Glutamatergic neuron (in vitro differentiated cells): ENCODE results near the gene SLC6A19. TPM values are rescaled to one million over a fixed set of nuclear protein-coding genes. Genes with fewer than 3 reads are reported as not detected.
A peak's percentile ranks its signal among the peaks of the same experiment; 100 is the strongest.

Experiments used
- DNase-seq: peaks from one replicate; pipeline ENCODE4 v3.0.0; 2022
- H3K27ac Mint-ChIP-seq: one replicate; pipeline ENCODE4 v1.8.0; 2020; ENCODE audit warnings: mild to moderate bottlenecking, mixed read lengths, inconsistent platforms; ENCODE audit not compliant: unreplicated experiment
- H3K27me3 Mint-ChIP-seq: one replicate; pipeline ENCODE4 v1.8.0; 2020; ENCODE audit warnings: mild to moderate bottlenecking, moderate library complexity, mixed read lengths, inconsistent platforms; ENCODE audit not compliant: unreplicated experiment
- H3K36me3 Mint-ChIP-seq: one replicate; pipeline ENCODE4 v1.8.0; 2020; ENCODE audit warnings: mild to moderate bottlenecking, mixed read lengths, inconsistent platforms; ENCODE audit not compliant: unreplicated experiment
- H3K4me1 Mint-ChIP-seq: one replicate; pipeline ENCODE4 v1.8.0; 2020; ENCODE audit warnings: mild to moderate bottlenecking, low read depth, mixed read lengths, inconsistent platforms; ENCODE audit not compliant: unreplicated experiment
- H3K4me3 Mint-ChIP-seq: one replicate; pipeline ENCODE4 v1.8.0; 2020; ENCODE audit warnings: mild to moderate bottlenecking, mixed read lengths, inconsistent platforms; ENCODE audit not compliant: unreplicated experiment
- H3K9me3 Mint-ChIP-seq: one replicate; pipeline ENCODE4 v1.8.0; 2020; ENCODE audit warnings: mild to moderate bottlenecking, moderate library complexity, mixed read lengths, inconsistent platforms; ENCODE audit not compliant: unreplicated experiment
- total RNA-seq: library from RNA; stranded (reverse); fragmentation: NEBNext Ultra II Directional; extraction: Animal tissue kit (Norgen Biotek cat#: 25700); gene quantifications from one replicate; pipeline ENCODE4 v1.2.1, GENCODE V29; 2021; ENCODE audit not compliant: unreplicated experiment
- TF ChIP-seq, protein P1 (sequence below): fragments of 200-600 bp; sonication (generic); IDR thresholded peaks from one replicate; pipeline ENCODE4 v1.5.0; 2021; ENCODE audit not compliant: partially characterized antibody, unreplicated experiment

SLC6A19 gene
- total RNA-seq, 1 donor from 2014 or later: not detected

DNA sequence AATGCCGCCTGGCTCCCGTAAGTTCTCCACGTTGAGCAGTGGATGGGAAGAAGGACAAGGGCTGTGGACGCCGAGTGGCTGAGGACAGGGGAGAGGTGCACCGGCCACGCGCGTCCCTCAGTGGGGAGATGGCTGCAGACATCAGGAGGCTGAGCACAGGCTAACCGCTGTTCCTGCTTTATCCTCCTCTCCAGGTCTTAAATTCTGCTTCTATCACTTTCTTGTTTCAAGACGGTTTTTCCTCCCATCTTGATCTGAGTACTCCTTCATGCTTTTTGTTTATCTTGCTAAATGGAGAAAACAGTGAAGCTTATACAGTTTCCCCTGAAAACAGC is 42.1 kb upstream of the SLC6A19 start:
- Mint-ChIP-seq H3K36me3 (peaks cover 10% of the 10 kb centered on the region), H3K9me3 (peaks cover 17% of the 10 kb centered on the region), H3K27ac (no peak overlapping the region), H3K4me1 (peaks cover 8% of the 10 kb centered on the region), H3K4me3 (no peak overlapping the region), H3K27me3 (peaks cover 19% of the 10 kb centered on the region)
- TF ChIP-seq, protein P1, sequence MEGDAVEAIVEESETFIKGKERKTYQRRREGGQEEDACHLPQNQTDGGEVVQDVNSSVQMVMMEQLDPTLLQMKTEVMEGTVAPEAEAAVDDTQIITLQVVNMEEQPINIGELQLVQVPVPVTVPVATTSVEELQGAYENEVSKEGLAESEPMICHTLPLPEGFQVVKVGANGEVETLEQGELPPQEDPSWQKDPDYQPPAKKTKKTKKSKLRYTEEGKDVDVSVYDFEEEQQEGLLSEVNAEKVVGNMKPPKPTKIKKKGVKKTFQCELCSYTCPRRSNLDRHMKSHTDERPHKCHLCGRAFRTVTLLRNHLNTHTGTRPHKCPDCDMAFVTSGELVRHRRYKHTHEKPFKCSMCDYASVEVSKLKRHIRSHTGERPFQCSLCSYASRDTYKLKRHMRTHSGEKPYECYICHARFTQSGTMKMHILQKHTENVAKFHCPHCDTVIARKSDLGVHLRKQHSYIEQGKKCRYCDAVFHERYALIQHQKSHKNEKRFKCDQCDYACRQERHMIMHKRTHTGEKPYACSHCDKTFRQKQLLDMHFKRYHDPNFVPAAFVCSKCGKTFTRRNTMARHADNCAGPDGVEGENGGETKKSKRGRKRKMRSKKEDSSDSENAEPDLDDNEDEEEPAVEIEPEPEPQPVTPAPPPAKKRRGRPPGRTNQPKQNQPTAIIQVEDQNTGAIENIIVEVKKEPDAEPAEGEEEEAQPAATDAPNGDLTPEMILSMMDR: no peak
- DNase-seq: no peak

DNA sequence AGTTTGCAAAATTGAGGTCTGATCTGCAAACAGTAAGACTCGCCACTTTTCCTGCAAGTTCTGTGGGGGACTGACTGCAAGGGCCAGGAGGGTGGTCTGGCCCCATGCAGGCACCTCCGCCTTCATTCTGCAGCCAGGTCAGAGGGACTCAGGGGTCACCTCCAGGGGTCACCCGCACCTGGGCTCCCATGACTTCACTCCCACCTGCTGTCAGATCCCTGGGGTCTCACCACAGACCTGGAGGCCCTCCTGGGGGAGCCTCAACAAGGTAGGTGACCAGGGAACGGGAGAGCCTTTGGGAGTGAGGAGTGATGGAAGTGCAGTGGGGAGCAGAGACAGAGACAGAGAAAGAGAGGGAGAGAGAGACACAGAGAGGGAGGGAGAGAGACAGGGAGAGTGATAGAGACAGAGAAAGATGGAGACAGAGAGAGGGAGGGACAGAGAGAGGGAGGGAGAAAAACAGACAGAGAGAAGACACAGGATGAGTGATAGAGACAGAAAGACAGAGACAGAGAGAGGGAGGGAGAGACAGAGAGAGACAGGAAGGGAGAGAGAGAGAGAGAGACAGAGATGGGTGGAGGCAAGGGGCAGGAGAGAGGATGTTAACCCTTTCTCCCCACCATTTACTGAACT is 41.5 kb upstream of the SLC6A19 start:
- Mint-ChIP-seq H3K27me3 (peaks cover 17% of the 10 kb centered on the region), H3K9me3 (peaks cover 16% of the 10 kb centered on the region), H3K4me3 (no peak overlapping the region), H3K36me3 (peaks cover 10% of the 10 kb centered on the region), H3K27ac (peak overlapping the region; percentile 13), H3K4me1 (peaks cover 8% of the 10 kb centered on the region)
- TF ChIP-seq, protein P1: no peak
- no peak for DNase-seq

DNA sequence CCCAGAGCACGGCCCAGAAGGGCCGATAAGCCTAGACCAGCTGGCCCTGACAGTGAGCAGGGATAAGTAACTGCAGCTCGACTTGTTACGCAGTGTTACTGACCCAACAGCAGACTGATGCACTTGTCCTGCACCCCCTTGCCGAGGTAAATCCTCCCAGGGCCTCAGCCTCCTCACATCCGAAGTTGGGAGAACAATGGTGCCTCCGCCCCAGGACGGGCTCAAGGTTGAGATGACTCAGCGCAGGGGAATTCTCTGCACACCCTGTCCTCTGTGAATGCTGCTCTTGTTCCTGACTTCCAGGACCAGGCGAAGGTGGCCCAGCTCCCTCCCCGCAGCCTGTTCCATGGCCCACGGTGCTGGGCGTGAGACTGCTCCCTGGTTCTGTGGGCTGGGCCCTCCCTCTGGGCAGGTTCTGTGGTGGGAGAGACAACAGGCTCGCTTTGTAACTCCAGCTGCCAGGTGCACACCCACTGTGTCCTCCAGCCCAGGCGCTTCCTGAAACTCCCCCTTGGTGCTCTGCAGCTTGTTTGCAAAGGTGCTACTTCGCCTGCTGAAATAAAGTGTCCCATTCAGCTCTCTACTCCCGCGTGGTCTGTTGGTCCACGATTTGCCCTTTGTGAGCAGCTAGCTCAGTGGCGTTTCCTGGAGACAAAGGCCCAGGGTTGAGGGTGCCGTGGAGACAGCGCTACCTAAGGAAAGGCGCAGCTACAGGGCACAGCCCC is 40.1 kb upstream of the SLC6A19 start:
- H3K4me1 Mint-ChIP-seq: peaks cover 8% of the 10 kb centered on the region
- peaks cover 18% of the 10 kb centered on the region for H3K27me3 Mint-ChIP-seq
- H3K36me3 Mint-ChIP-seq: peaks cover 10% of the 10 kb centered on the region
- peaks cover 16% of the 10 kb centered on the region for H3K9me3 Mint-ChIP-seq
- no peak overlapping the region for H3K27ac Mint-ChIP-seq
- H3K4me3 Mint-ChIP-seq: no peak overlapping the region
- DNase-seq: no peak
- TF ChIP-seq, protein P1: no peak

DNA sequence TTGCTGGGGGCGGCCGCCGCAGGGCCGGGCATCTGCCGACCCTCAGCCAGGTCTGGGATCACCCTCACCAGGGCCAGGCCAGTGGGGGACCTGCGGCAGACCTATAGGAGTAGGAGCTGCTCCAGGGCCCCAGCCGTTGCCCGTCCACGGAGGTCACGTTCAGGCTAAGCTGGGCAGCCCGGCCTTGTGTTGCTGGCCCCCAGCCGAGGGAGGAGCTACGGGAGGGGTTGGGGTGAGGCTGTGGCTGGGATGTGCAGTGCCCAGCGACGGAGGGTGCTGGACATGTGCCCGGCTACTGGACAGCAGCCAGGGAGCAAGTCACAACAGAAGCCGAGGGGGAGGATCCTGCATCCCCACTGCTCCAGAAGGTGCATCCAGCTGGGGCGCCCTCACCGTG is 39.6 kb upstream of the SLC6A19 start:
- no peak overlapping the region for H3K4me3 Mint-ChIP-seq

More for the DNA sequence above, 39.6 kb upstream of the SLC6A19 start:
- H3K27me3 Mint-ChIP-seq: peaks cover 22% of the 10 kb centered on the region
- TF ChIP-seq, protein P1: no peak
- no peak for DNase-seq
- H3K9me3 Mint-ChIP-seq: peaks cover 18% of the 10 kb centered on the region
- H3K36me3 Mint-ChIP-seq: peaks cover 10% of the 10 kb centered on the region
- no peak overlapping the region for H3K27ac Mint-ChIP-seq
- peaks cover 8% of the 10 kb centered on the region for H3K4me1 Mint-ChIP-seq
